GM21360 (cell line): ENCODE results near the gene NUAK1.

Experiments used
- ATAC-seq: cut with Tn5 transposase; IDR thresholded peaks from one replicate; pipeline ENCODE4 v1.9.1; 2021; ENCODE audit warnings: mild to moderate bottlenecking, moderate library complexity; ENCODE audit not compliant: unreplicated experiment

The NUAK1 gene

GRCh38 chr12:106085213-106085612, 53.5 kb downstream of the NUAK1 start:
- no peak for ATAC-seq

- ATAC-seq = no peak
These were observed 54.0 kb downstream of the NUAK1 start for GRCh38 chr12:106084759-106085158.

GRCh38 chr12:106084014-106084671, 54.6 kb downstream of the NUAK1 start:
- no peak for ATAC-seq

GRCh38 chr12:106082216-106083175, 56.3 kb downstream of the NUAK1 start:
- no peak for ATAC-seq

- no peak for ATAC-seq
These were observed 57.1 kb downstream of the NUAK1 start for GRCh38 chr12:106081606-106082005.

GRCh38 chr12:106080791-106081170, 58.0 kb downstream of the NUAK1 start:
- no peak for ATAC-seq

- ATAC-seq = no peak
These were observed 58.5 kb downstream of the NUAK1 start for GRCh38 chr12:106080041-106080790.

- no peak for ATAC-seq
These were observed 59.5 kb downstream of the NUAK1 start for GRCh38 chr12:106079148-106079738.

GRCh38 chr12:106078358-106079010, 60.3 kb downstream of the NUAK1 start:
- no peak for ATAC-seq

GRCh38 chr12:106074706-106075392, 63.9 kb downstream of the NUAK1 start:
- ATAC-seq = no peak

GRCh38 chr12:106074361-106074705, 64.4 kb downstream of the NUAK1 start:
- no peak for ATAC-seq

- no peak for ATAC-seq
These were observed 65.6 kb downstream of the NUAK1 start for GRCh38 chr12:106073179-106073578.

- ATAC-seq = no peak
These were observed 66.0 kb downstream of the NUAK1 start for GRCh38 chr12:106072751-106073150.

GRCh38 chr12:106071686-106072085, 67.1 kb downstream of the NUAK1 start:
- ATAC-seq = no peak

- ATAC-seq = no peak
These were observed 68.1 kb downstream of the NUAK1 start for GRCh38 chr12:106070611-106071010.

- ATAC-seq = no peak
These were observed 68.6 kb downstream of the NUAK1 start for GRCh38 chr12:106070147-106070546.

- no peak for ATAC-seq
These were observed 70.5 kb downstream of the NUAK1 start for GRCh38 chr12:106068296-106068695.

GRCh38 chr12:106067606-106068205, 71.0 kb downstream of the NUAK1 start:
- no peak for ATAC-seq

- no peak for ATAC-seq
These were observed 71.9 kb downstream of the NUAK1 start for GRCh38 chr12:106066726-106067325.
